Measurements from ENCODE around the gene DNAJB1. TPM values are rescaled to one million over a fixed set of nuclear protein-coding genes. Genes with fewer than 3 reads are reported as not detected.

DNAJB1 gene
- total RNA-seq, 1 donor from 2014 or later, result 45.7 TPM

DNA sequence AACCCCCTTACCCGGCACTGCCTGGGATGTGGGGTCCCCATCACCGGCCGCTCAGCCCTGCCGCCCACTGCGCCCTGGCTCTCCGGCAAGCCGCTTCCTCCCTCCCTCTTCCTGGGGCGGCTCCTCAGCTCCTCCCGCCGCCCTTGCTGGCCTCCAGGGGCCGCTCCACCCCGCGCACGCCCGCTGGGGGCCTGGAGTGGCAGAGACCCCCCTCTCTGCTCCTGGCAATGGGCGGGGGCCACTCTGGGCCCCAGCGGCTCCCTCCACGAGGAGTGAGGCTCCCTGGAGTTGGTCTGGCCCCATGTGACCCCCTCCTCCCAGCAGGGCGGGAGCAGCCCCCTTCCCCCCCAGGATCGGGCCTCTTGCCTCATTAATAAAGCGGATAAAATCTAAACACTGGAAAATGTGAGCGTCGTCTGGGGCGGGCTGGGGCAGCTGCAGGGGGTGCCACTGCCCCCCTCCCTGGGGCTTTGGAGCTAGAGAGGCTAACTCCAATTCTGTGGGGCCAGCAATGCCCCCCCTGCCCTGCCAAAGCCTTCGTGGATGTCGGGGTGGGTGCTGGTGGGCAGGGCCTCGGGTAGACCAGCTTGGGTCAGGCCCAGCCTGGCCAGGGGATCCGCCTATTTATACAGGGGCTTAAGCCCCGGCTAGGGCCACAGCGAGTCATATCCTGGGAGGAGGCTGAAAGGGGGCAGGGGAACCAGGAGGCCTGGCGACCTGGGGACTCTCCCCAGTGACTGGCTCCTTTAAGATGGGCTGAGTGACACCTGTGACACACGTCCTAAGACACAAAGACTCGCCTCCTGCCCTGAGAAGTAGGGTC, 42.7 kb downstream of the DNAJB1 start, which contains the start of gene PTGER1:
TSS of gene PTGER1 (minus strand) at position 104 of the 823 bp plus-strand sequence. CDS start 1,034 bp downstream, outside the sequence.
- Mint-ChIP-seq H3K4me3 (ENCODE audit: unreplicated experiment) (peak within 1 kb of the TSS; percentile 57), H3K27me3 (ENCODE audit: unreplicated experiment) (peaks cover 36% of the 10 kb centered on the region), H3K9me3 (ENCODE audit: unreplicated experiment) (no peaks in the 10 kb centered on the region), H3K27ac (ENCODE audit: unreplicated experiment) (peak within 1 kb of the TSS; percentile 72), H3K36me3 (ENCODE audit: low read depth, unreplicated experiment) (peaks cover 19% of the 10 kb centered on the region), H3K4me1 (ENCODE audit: unreplicated experiment) (peaks cover 13% of the 10 kb centered on the region)
- TF ChIP-seq CTCF (IDR thresholded peaks at IDR 0.05; ENCODE audit: unreplicated experiment), result no peak
- DNase-seq (ENCODE audit: low spot score), result peak; percentile 63

DNA sequence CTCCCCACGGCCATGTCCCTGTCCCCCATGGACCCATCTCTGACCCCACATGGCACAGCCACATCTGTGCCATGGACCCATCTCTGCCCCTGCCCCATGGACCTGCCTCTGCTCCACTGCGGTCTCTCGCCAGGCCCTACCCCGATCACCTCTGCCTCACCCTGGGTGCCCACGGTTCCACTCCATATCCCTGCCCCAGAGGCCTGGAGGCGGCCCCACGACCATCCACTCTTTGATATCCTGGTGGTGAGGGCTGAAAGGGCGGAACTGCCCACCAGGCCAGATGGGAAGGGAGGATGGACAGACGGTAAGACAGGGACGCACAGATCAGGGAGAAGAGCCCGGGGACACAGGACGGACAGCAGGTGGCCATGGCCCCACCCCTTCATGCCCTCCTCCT, 43.4 kb downstream of the DNAJB1 start:
- H3K36me3 Mint-ChIP-seq (ENCODE audit: low read depth, unreplicated experiment), result peaks cover 19% of the 10 kb centered on the region
- H3K9me3 Mint-ChIP-seq (ENCODE audit: unreplicated experiment), result no peaks in the 10 kb centered on the region
- TF ChIP-seq CTCF (IDR thresholded peaks at IDR 0.05; ENCODE audit: unreplicated experiment), result no peak
- H3K4me3 Mint-ChIP-seq (ENCODE audit: unreplicated experiment), result peak overlapping the region; percentile 57
- peaks cover 36% of the 10 kb centered on the region for H3K27me3 Mint-ChIP-seq (ENCODE audit: unreplicated experiment)
- no peak for DNase-seq (ENCODE audit: low spot score)
- H3K4me1 Mint-ChIP-seq (ENCODE audit: unreplicated experiment), result peaks cover 13% of the 10 kb centered on the region
- peak overlapping the region; percentile 66 for H3K27ac Mint-ChIP-seq (ENCODE audit: unreplicated experiment)

GRCh38 chr19:14473978-14474578, 44.1 kb downstream of the DNAJB1 start:
- TF ChIP-seq CTCF (IDR thresholded peaks at IDR 0.05; ENCODE audit: unreplicated experiment), result no peak
- no peak for DNase-seq (ENCODE audit: low spot score)
- H3K36me3 Mint-ChIP-seq (ENCODE audit: low read depth, unreplicated experiment), result peaks cover 18% of the 10 kb centered on the region
- H3K9me3 Mint-ChIP-seq (ENCODE audit: unreplicated experiment), result no peaks in the 10 kb centered on the region
- no peak overlapping the region for H3K27ac Mint-ChIP-seq (ENCODE audit: unreplicated experiment)
- peaks cover 13% of the 10 kb centered on the region for H3K4me1 Mint-ChIP-seq (ENCODE audit: unreplicated experiment)
- peak overlapping the region; percentile 57 for H3K4me3 Mint-ChIP-seq (ENCODE audit: unreplicated experiment)
- H3K27me3 Mint-ChIP-seq (ENCODE audit: unreplicated experiment), result peaks cover 36% of the 10 kb centered on the region

- no peak overlapping the region for H3K4me3 Mint-ChIP-seq (ENCODE audit: unreplicated experiment)
- peaks cover 33% of the 10 kb centered on the region for H3K27me3 Mint-ChIP-seq (ENCODE audit: unreplicated experiment)
- TF ChIP-seq CTCF (IDR thresholded peaks at IDR 0.05; ENCODE audit: unreplicated experiment), result no peak
- no peaks in the 10 kb centered on the region for H3K9me3 Mint-ChIP-seq (ENCODE audit: unreplicated experiment)
- H3K36me3 Mint-ChIP-seq (ENCODE audit: low read depth, unreplicated experiment), result peaks cover 17% of the 10 kb centered on the region
- H3K27ac Mint-ChIP-seq (ENCODE audit: unreplicated experiment), result no peak overlapping the region
- DNase-seq (ENCODE audit: low spot score), result no peak
- H3K4me1 Mint-ChIP-seq (ENCODE audit: unreplicated experiment), result peaks cover 13% of the 10 kb centered on the region
Observed at GRCh38 chr19:14473073-14473977, 44.9 kb downstream of the DNAJB1 start.

All from endothelial cell (in vitro differentiated cells).